HL-60/S4 treated with retinoic acid at 250 ng/mL for 4 days and 3 days (cell line): ENCODE measurements around the gene ZNF546.

Experiments
- in situ Hi-C: fragments of 300-500 bp; cut with MboI; formaldehyde crosslinking; loops from 2 replicates; pipeline ENCODE4 v1.7.0; 2022; ENCODE audit warnings: low sequenced_read_pairs

ZNF546 gene

GRCh38 chr19:40053491-40053890 lies 56.6 kb downstream of the ZNF546 start:
- in situ Hi-C loops = no loop called here

GRCh38 chr19:40054632-40055031 lies 57.8 kb downstream of the ZNF546 start:
- in situ Hi-C loops = no loop called here

- in situ Hi-C loops = no loop called here
Observed at GRCh38 chr19:40055049-40055448, 58.2 kb downstream of the ZNF546 start.

- in situ Hi-C loops = no loop called here
Observed at GRCh38 chr19:40055832-40056504, 59.1 kb downstream of the ZNF546 start, which contains the start of gene ZNF780B. TSS of gene ZNF780B (minus strand) at chr19:40056231. CDS start at chr19:40050332, 5,899 bp downstream.

GRCh38 chr19:40056505-40056904 lies 59.6 kb downstream of the ZNF546 start:
- in situ Hi-C loops = no loop called here

GRCh38 chr19:40057166-40057565 lies 60.3 kb downstream of the ZNF546 start:
- in situ Hi-C loops = no loop called here

- in situ Hi-C loops = no loop called here
Observed at GRCh38 chr19:40059624-40060023, 62.8 kb downstream of the ZNF546 start.

GRCh38 chr19:40070058-40070457 lies 73.2 kb downstream of the ZNF546 start:
- in situ Hi-C loops = no loop called here
